Measurements from ENCODE around the gene CELSR1.

The CELSR1 gene

DNA sequence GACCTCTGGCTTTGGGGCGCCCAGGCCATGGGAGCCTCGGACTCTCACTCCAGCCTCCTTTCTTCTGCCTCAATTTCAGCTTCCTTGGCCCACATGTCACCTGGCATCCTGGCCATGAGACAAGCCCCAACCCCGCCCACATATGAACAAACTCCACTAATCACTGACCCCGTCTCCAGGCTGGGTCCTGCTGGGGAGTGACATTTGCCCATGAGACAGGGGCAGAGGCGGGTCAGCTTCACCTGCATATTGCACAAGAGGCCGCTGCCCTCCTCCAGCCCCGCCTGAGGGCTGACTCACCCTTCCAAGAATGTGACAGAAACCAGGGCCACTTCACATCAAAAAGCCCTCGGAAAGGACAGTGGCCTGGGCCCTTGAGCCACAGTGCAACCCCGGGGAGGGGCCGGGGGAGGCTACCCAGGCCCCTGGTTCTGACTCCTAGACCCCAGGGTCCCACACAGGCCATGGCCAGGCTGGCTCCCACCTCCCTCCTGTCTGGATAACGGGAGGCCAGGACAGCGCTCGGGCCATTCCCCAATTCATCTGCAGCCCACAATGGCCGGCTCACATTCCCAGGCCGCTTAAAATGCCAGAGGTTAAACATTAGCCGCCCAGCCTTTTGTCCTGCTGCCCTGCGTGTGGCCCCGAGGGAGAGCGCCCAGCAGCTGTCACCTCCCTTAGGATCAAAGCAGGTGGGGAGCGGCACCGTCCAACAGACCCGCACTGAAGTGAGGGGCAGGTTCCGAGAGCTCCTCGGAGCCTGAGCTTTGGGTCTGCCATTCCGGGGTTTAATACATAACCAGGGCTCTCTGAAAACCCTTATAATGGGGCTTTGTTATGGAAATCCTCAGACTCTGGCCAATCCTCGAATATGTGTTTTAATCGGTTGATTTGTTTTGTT lies 159.6 kb downstream of the CELSR1 start:
- TF ChIP-seq, protein P1, sequence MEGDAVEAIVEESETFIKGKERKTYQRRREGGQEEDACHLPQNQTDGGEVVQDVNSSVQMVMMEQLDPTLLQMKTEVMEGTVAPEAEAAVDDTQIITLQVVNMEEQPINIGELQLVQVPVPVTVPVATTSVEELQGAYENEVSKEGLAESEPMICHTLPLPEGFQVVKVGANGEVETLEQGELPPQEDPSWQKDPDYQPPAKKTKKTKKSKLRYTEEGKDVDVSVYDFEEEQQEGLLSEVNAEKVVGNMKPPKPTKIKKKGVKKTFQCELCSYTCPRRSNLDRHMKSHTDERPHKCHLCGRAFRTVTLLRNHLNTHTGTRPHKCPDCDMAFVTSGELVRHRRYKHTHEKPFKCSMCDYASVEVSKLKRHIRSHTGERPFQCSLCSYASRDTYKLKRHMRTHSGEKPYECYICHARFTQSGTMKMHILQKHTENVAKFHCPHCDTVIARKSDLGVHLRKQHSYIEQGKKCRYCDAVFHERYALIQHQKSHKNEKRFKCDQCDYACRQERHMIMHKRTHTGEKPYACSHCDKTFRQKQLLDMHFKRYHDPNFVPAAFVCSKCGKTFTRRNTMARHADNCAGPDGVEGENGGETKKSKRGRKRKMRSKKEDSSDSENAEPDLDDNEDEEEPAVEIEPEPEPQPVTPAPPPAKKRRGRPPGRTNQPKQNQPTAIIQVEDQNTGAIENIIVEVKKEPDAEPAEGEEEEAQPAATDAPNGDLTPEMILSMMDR (IDR thresholded peaks at IDR 0.05; ENCODE audit: insufficient read depth, missing control alignments), result no peak
- DNase-seq (ENCODE audit: insufficient read length, low spot score) (no peak), FAIRE-seq (no peak)

DNA sequence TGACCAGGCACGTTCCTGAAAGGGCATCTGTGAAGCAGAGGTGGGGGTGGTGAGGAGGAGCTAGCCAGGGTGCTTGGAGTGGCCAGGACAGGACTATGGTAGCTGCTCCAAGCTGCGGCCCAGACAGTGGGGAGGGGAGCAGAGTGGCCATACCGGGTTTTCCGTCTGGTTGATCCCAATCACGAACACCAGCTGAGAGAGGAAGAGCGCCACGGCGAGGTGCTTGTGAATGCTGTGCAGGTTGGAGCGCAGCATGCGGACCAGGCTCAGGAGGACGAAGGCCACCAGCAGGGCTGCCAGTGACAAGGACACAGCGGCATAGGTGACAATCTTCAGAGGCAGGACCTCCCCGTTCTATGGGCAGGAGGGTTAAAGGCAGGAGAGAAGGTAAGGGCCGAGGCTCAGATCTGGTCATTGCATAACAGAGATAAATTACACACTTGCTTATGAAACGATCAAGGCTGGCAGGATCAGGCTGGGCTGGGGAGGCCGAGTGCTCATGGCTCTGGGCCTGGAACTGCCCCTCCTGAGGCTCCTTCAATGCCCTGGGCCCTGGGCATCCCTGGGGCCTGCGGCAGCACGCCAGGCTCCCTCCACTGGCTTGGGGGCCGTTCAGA lies 160.4 kb downstream of the CELSR1 start:
- TF ChIP-seq, protein P1 (IDR thresholded peaks at IDR 0.05; ENCODE audit: insufficient read depth, missing control alignments), result no peak
- DNase-seq (ENCODE audit: insufficient read length, low spot score) (no peak), FAIRE-seq (no peak)

DNA sequence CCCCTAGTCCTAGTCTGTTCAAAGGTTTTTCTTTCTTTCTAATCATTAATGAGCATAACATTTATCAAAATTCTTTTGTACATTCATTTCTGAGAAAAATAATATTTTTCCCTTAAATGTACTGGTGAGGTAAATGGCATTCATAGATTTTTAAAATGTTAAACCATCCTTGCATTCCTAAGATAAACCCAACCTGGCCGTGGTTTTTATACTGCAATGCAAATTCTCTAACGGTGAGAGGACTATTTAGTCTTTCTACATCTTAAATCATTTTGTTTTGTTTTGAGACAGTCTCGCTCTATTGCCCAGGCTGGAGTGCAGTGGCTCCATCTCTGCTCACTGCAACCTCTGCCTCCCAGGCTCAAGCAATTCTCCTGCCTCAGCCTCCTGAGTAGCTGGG lies 161.3 kb downstream of the CELSR1 start:
- TF ChIP-seq, protein P1 (IDR thresholded peaks at IDR 0.05; ENCODE audit: insufficient read depth, missing control alignments), result no peak
- no peak for FAIRE-seq
- DNase-seq (ENCODE audit: insufficient read length, low spot score), result no peak

DNA sequence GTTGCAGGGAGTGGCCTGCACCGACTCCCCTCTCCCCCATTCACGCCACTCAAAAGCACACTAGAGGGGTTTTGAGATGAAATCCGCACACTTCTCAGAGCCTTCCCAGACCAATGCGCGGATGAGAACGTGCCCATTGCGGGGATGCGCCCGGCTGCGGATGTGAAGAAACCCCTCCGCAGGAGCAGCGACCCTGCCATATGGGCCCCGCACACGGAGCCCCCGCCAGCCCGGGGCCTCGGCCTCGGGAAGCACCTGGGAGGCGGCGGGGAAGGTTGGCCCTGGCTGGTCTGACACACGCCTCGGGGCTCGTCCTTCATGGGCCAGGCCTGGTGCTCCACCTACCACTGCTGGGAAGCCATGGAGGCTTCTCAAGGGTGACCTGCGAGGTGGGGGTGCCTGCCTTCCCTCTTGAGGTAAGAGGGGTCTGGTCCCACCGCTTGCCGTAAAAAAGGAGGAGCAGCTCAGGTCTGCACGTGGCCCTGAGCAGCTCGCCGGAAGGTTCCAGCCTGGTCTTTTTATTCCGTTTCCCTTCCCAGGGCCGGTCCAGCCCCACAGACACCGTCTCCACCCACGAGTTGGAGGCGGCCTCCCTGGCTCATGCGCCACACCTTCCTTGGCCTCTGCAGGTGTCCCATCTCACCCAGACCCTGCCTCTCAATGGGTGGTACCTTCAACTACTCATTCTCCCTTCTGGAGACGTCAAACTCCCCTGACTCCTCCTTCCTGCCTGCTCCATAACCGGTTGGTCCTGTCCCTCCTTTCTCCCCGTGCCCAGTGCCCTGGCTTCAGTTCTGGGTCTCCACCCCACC lies 162.6 kb downstream of the CELSR1 start:
- TF ChIP-seq, protein P1 (IDR thresholded peaks at IDR 0.05; ENCODE audit: insufficient read depth, missing control alignments), result no peak
- DNase-seq (ENCODE audit: insufficient read length, low spot score), result no peak
- no peak for FAIRE-seq

DNA sequence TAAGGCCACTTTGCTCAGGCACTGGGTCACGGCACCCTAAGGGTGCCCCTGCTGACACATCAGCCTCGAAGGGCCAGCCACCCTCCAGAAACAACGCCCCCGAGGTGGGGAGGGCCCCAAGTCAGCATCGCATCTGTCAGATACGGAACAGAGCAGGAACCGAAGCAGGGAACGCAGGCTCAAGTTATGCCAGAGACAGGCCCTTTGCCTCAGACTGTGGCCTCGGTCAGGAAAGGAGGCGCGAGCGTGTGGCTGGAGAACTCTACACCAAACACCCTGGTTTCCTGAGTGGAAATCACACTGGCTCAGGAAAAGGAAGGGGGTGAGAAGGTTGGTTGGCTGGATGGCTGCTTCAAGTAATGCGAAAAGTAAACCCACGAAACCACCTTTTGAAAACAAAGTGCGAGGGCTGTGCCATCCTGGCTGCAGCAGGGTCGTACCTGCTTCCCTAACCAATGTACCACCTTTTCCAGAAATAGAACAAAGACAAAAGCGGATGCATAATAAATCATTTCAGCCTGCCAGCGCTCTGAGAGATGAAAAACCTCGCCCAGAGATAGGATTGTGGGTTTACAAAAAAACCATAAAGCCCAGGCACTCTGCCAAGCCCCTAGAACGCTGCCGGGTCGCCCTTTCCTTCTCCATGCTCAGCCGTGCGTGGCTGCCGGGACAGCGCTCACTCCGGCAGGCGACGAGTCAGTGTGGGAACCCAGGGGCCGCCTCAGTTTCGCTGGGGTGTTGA lies 163.3 kb downstream of the CELSR1 start:
- DNase-seq (ENCODE audit: insufficient read length, low spot score) (no peak), FAIRE-seq (no peak)
- TF ChIP-seq, protein P1 (IDR thresholded peaks at IDR 0.05; ENCODE audit: insufficient read depth, missing control alignments), result no peak

DNA sequence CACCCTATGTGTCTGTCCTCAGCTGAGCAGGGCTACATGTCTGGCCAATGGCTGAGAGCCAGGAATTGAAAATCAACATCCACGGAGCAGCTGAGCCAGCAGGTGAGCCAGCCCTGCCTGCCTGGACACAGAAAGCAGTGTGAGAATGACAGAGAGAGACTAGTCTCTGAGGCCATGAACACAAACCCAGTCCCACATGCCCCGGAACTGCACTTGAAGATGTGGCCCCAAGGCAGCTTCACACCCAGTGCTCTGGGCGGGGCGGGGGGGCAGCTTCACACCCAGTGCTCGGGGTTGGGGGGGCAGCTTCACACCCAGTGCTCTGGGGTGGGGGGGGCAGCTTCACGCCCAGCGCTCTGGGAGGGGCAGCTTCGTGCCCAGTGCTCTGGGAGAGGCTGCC lies 164.3 kb downstream of the CELSR1 start:
- FAIRE-seq, result no peak
- TF ChIP-seq, protein P1 (IDR thresholded peaks at IDR 0.05; ENCODE audit: insufficient read depth, missing control alignments), result no peak
- DNase-seq (ENCODE audit: insufficient read length, low spot score), result no peak
